Loucy (cell line): ENCODE data around the gene PXN.

Experiments used
- EZH2phosphoT487 ChIP-seq: fragments of 200-600 bp; IDR thresholded peaks from 2 replicates; pipeline ENCODE4 v1.6.1; 2018; ENCODE audit warnings: antibody characterized with exemption, mild to moderate bottlenecking, moderate library complexity, borderline replicate concordance
- TF ChIP-seq, protein P1 (sequence below): fragments of 200-600 bp; sonication (generic); conservative IDR thresholded peaks from 2 replicates; pipeline ENCODE4 v1.5.1; 2014; ENCODE audit warnings: mild to moderate bottlenecking, antibody characterized with exemption, low read length

GRCh38 chr12:120221576-120221900, 44.0 kb downstream of the PXN start:
- TF ChIP-seq, protein P1, sequence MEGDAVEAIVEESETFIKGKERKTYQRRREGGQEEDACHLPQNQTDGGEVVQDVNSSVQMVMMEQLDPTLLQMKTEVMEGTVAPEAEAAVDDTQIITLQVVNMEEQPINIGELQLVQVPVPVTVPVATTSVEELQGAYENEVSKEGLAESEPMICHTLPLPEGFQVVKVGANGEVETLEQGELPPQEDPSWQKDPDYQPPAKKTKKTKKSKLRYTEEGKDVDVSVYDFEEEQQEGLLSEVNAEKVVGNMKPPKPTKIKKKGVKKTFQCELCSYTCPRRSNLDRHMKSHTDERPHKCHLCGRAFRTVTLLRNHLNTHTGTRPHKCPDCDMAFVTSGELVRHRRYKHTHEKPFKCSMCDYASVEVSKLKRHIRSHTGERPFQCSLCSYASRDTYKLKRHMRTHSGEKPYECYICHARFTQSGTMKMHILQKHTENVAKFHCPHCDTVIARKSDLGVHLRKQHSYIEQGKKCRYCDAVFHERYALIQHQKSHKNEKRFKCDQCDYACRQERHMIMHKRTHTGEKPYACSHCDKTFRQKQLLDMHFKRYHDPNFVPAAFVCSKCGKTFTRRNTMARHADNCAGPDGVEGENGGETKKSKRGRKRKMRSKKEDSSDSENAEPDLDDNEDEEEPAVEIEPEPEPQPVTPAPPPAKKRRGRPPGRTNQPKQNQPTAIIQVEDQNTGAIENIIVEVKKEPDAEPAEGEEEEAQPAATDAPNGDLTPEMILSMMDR, result no peak
- TF ChIP-seq EZH2phosphoT487, result no peak
